Progenitor cell of endocrine pancreas (in vitro differentiated cells): Measurements from ENCODE around the gene COBLL1. TPM values are rescaled to one million over a fixed set of nuclear protein-coding genes. Genes with fewer than 3 reads are reported as not detected.

ENCODE experiments used
- DNase-seq: peaks from one replicate; pipeline ENCODE4 v3.0.0; 2021; ENCODE audit warnings: low spot score; ENCODE audit not compliant: unreplicated experiment
- H3K27ac Mint-ChIP-seq: 2 replicates; pipeline ENCODE4 v1.8.0; 2021; ENCODE audit warnings: mild to moderate bottlenecking, moderate library complexity, mixed read lengths
- H3K27me3 Mint-ChIP-seq: 2 replicates; pipeline ENCODE4 v1.8.0; 2021; ENCODE audit warnings: mixed read lengths
- H3K36me3 Mint-ChIP-seq: 2 replicates; pipeline ENCODE4 v1.8.0; 2022; ENCODE audit warnings: mixed read lengths; ENCODE audit not compliant: insufficient read depth
- H3K4me1 Mint-ChIP-seq: 2 replicates; pipeline ENCODE4 v1.8.0; 2021; ENCODE audit warnings: low read depth, mixed read lengths
- H3K4me3 Mint-ChIP-seq: 2 replicates; pipeline ENCODE4 v1.8.0; 2021; ENCODE audit warnings: low read depth, mild to moderate bottlenecking, moderate library complexity, mixed read lengths
- H3K9me3 Mint-ChIP-seq: 2 replicates; pipeline ENCODE4 v1.8.0; 2021; ENCODE audit warnings: low read depth, mixed read lengths
- total RNA-seq: library from RNA; stranded (reverse); gene quantifications from 2 replicates; pipeline ENCODE4 v1.2.1, GENCODE V29; 2021
- TF ChIP-seq, protein P1 (sequence below): fragments of 200-600 bp; sonication (generic); IDR thresholded peaks from one replicate; pipeline ENCODE4 v1.5.0; 2021; ENCODE audit warnings: antibody characterized with exemption, mild to moderate bottlenecking; ENCODE audit not compliant: unreplicated experiment

COBLL1 gene
- total RNA-seq, 1 donor from 2014 or later: 80.9 TPM

DNA sequence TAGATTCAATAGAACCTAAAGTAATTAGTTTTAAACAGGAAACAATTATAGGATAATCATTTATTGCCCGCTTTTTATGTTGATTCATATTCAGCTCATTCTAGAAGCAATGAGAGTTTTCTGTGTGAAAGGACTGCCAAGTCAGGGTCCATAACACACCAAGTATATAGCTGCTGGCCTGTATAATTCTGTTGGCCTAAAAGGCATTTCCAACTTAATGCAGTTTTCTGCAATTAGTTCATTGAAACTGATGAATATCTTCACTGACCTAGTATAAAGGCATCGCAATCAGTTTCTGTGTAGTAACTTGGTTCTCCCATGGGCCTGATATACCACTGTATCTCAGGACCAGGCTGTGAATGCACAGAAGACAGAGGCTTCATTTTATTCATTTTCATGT, 151.3 kb downstream of the COBLL1 start:
- Mint-ChIP-seq H3K27me3 (no peaks in the 10 kb centered on the region), H3K4me1 (peaks cover 25% of the 10 kb centered on the region), H3K27ac (no peak overlapping the region), H3K4me3 (no peak overlapping the region), H3K9me3 (no peaks in the 10 kb centered on the region), H3K36me3 (peaks cover 38% of the 10 kb centered on the region)
- TF ChIP-seq, protein P1, sequence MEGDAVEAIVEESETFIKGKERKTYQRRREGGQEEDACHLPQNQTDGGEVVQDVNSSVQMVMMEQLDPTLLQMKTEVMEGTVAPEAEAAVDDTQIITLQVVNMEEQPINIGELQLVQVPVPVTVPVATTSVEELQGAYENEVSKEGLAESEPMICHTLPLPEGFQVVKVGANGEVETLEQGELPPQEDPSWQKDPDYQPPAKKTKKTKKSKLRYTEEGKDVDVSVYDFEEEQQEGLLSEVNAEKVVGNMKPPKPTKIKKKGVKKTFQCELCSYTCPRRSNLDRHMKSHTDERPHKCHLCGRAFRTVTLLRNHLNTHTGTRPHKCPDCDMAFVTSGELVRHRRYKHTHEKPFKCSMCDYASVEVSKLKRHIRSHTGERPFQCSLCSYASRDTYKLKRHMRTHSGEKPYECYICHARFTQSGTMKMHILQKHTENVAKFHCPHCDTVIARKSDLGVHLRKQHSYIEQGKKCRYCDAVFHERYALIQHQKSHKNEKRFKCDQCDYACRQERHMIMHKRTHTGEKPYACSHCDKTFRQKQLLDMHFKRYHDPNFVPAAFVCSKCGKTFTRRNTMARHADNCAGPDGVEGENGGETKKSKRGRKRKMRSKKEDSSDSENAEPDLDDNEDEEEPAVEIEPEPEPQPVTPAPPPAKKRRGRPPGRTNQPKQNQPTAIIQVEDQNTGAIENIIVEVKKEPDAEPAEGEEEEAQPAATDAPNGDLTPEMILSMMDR: no peak
- no peak for DNase-seq

DNA sequence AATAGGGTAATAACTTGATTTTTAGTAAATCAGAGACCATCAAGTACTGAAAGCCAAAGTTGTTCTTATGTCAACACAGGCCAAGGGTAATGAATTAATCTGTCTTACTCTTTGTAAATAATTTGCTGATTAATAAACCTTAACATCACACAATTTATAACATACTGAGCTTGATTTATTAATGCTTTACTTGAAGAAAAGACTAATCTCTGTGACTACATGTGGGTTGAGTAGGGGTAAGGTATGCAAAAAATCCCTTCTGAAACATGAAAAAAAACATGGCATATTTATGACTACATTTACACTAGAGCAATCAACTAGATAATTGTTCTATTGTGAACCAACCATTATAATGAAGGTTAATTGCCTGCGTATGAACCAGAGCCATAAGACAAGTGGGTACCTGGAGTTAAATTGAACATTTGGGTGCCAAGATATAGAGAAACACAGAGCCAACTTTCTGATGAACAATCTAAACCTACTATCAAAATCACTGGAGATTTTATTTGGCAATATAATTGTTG, 152.7 kb downstream of the COBLL1 start:
- H3K27ac Mint-ChIP-seq: no peak overlapping the region
- no peak for DNase-seq
- TF ChIP-seq, protein P1: no peak
- H3K4me1 Mint-ChIP-seq: peaks cover 11% of the 10 kb centered on the region
- no peak overlapping the region for H3K4me3 Mint-ChIP-seq
- peaks cover 26% of the 10 kb centered on the region for H3K36me3 Mint-ChIP-seq
- no peaks in the 10 kb centered on the region for H3K9me3 Mint-ChIP-seq
- H3K27me3 Mint-ChIP-seq: no peaks in the 10 kb centered on the region

GRCh38 chr2:164681009-164681408, 160.6 kb downstream of the COBLL1 start:
- H3K4me3 Mint-ChIP-seq: no peak overlapping the region
- no peaks in the 10 kb centered on the region for H3K27me3 Mint-ChIP-seq
- peaks cover 9% of the 10 kb centered on the region for H3K9me3 Mint-ChIP-seq
- TF ChIP-seq, protein P1: no peak
- H3K4me1 Mint-ChIP-seq: no peaks in the 10 kb centered on the region
- peaks cover 24% of the 10 kb centered on the region for H3K36me3 Mint-ChIP-seq
- no peak for DNase-seq
- no peak overlapping the region for H3K27ac Mint-ChIP-seq

DNA sequence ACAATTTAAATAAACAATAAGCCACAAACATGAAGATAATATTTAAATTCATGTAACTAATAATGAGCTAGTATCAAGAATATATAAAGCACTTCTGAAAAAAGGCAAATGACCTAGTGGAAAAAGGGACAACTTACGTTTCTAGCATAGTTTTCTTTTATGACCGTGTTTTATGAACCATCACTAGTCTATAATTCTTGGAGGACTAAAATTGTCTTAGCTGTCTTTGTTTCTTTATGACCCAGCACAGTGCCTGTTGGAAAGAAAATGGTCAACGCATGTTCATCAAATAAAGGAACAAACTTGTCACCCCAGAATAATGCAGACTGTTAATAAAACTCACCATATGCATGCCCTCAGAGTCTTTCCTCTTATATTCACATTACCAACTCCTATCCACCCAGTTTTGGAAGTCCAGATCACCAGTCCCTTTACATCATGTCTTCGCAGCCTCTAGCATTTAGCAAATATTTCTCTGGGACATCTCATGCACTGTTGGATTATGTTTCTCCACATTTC, 162.9 kb downstream of the COBLL1 start:
- H3K36me3 Mint-ChIP-seq: peaks cover 24% of the 10 kb centered on the region
- H3K9me3 Mint-ChIP-seq: peaks cover 9% of the 10 kb centered on the region
- TF ChIP-seq, protein P1: no peak
- no peak for DNase-seq
- H3K27me3 Mint-ChIP-seq: no peaks in the 10 kb centered on the region
- peaks cover 1% of the 10 kb centered on the region for H3K4me1 Mint-ChIP-seq
- H3K4me3 Mint-ChIP-seq: no peak overlapping the region
- no peak overlapping the region for H3K27ac Mint-ChIP-seq

DNA sequence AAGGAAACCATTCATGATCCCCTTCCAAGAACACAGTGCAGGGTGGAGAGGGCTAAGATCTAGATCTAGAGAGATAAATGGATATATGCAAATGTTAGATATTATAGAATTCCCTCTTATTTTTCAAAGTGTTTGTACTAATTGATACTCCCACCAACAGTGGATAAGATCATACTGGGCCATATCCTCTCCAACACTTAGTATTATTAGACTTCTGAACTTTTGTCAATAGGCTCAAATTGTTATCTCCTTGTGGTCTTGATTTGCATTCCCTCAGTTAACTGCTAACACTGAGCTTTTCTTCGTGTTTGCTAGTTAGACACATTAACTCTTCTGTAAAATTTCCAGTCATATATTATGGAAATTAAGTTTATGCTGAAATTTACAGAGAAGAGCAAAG, 163.9 kb downstream of the COBLL1 start:
- DNase-seq: no peak
- peaks cover 24% of the 10 kb centered on the region for H3K36me3 Mint-ChIP-seq
- peaks cover 1% of the 10 kb centered on the region for H3K4me1 Mint-ChIP-seq
- H3K27ac Mint-ChIP-seq: no peak overlapping the region
- H3K9me3 Mint-ChIP-seq: peaks cover 9% of the 10 kb centered on the region
- no peak overlapping the region for H3K4me3 Mint-ChIP-seq
- H3K27me3 Mint-ChIP-seq: no peaks in the 10 kb centered on the region
- TF ChIP-seq, protein P1: no peak
